HG03196 (cell line): Measurements from ENCODE around the gene EHD3.

ENCODE experiments used
- ATAC-seq: cut with Tn5 transposase; IDR thresholded peaks from one replicate; pipeline ENCODE4 v1.9.1; 2021; ENCODE audit not compliant: unreplicated experiment

The EHD3 gene

DNA sequence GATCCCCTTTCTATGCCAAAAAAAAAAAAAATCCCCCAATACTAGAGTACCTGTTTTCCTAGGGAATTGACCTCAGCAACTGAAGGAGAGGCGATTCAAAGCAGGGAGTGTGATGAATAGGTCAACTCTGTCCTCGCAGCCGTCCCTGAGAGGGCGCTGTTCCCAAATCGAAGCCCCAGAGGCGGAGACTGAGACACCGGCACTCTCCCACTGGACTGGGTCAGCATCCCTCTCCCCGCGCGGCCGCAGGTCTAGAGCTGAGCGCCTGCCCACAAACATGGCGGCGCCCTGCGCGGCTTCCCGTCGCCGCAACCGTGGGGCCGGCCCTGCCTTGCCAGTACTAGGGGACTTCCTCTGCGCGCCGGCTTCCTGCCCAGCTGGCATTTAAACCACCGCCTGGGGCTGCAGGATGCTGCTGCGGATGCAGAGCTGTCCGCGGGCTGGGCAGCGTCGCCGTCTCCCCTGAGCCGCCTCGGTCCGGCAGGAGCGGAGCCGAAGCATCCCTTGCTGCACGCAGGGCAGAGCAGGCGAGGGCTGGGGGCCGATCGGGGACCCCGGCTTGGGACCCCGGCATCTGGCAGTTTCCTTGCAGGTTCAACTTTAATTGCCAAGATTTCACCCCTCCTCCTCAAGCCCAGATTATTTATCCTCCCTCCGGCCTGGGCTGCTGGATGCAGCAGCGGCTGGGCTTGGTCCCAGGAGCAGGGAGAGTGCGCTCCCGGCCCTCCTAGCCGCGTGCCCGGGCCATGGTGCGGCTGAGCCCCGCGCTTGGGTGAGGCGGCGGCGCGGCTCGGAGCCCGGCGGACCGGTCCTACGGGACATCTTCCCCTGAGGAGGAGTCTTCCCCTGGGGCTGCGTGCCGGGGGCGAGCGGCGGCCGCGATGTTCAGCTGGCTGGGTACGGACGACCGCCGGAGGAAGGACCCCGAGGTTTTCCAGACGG lies at the start of gene EHD3:
TSS of gene EHD3 (plus strand) at position 412 of the 942 bp plus-strand sequence. CDS start at position 882, 470 bp downstream.
- ATAC-seq: peak; percentile 89

GRCh38 chr2:31187166-31187565 lies 46.8 kb upstream of the EHD3 start:
- ATAC-seq: no peak

DNA sequence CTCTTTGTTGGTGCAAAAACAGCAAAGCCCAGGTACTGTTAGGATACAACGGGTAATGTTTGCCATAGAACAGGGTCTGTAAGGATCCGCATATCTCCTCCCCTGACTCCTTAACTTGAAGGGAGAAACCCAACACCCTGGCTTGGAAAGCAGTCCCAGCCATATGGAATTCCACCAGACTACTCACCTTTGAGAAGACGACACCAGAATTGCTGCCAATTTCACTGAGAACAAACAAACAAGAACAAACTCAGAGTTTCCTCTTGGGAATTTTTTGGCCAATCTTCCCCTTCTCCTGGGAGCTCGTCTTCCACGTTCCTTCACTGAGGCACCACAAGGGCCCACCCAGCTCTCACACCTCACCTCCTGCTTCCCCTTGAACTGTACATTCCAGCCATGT lies 45.8 kb upstream of the EHD3 start:
- ATAC-seq: no peak

DNA sequence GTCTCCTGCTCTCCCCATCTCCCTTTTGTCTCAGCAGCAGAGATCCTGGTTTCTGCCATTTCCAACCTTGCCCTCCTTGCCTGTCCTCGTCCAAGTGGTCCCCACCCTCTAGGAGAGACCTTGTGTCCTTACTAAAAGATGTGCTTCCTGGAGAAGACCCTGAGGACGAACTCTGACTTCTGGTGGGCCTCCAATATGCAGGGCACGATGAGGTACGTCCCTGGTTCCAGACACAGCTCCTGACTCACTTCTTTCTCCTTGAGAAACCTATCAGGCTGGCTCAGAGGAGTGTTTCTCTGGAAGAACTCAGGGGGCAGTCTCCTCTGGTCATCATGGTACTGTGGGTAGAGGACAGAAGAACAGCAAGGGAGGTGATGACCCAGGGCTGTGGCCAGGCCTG lies 44.8 kb upstream of the EHD3 start:
- ATAC-seq: no peak

- no peak for ATAC-seq
These were observed 43.8 kb upstream of the EHD3 start for GRCh38 chr2:31190188-31190587.

DNA sequence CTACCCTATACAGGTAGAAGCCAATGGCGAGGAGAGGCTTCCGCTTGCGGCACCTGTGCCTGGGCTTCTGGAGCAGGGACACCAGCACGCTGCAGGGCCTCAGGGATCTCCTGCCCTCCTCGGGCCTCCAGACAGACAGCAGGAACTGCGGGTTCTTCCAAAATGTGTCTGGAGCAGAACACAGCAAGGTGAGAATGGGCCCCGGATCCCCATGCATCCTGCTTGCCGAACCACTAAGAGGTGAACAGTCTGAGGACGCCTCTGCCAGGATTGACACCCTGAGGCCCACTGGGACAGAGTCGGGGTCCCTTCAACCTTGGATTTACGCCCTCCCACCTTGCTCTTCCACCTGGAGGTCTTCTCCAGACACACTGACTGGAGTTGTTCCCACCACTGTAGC lies 42.0 kb upstream of the EHD3 start:
- no peak for ATAC-seq

- ATAC-seq: no peak
These were observed 41.6 kb upstream of the EHD3 start for GRCh38 chr2:31192396-31192795.

GRCh38 chr2:31192851-31193392 lies 41.0 kb upstream of the EHD3 start:
- ATAC-seq: no peak

DNA sequence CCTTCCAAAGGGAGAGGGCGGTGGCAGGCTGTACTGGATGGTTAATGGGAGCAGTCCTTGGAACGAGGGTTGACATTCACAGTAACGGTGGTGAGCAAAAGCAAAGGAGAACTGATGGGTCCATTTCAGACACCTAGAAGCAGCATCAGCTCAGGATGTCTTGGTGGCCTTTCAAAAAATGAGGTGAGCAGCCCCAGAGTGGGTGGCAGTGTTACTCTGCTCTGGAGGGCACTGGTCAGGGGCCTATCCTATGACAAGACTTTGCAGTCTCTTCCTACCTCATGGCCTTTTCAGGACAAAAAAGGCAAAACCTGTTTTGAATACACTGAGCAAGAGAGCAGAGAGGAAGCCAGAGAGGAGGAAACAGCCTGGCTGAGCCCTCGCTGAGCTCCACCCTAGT lies 40.1 kb upstream of the EHD3 start:
- no peak for ATAC-seq

- no peak for ATAC-seq
These were observed 37.3 kb upstream of the EHD3 start for GRCh38 chr2:31196622-31197021.

- ATAC-seq: no peak
These were observed 36.8 kb upstream of the EHD3 start for GRCh38 chr2:31197166-31197565.

GRCh38 chr2:31197669-31198068 lies 36.3 kb upstream of the EHD3 start:
- ATAC-seq: no peak

DNA sequence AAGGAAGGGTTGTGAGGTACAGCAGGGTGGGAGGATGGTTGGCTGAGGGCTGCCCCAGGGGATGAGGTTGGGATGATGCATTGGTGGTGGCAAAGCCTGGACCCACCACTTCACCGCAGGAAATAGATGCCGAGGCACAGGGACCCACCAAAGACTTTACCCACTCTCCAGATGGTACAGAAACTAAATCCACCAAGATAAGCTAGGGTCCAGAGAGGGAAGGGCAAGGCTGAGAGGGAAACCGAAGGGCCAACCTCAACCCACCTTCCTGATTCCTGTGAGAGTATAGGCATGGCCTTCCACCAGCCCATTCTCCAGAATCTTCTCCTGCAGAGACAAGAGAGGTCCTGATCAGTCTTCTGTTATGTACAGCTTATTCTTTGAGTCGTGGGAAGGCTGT lies 34.7 kb upstream of the EHD3 start:
- no peak for ATAC-seq

DNA sequence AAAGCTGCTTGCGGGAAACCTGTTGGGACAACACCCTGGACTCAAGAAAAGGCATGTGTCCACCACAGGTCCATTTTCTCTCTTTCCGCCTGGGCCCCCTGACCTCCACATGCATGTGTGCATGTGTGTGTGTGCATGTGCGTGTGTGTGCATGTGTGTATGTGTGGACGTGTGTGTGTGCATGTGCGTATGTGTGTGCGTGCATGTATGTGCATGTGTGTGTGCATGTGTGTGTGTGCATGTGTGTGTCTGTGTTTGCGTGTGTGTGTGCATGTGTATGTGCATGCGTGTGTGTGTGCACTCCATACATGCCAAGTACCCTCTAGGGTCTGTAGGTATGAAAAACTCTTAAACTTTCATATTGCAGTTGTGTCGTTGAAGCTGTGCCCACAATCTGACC lies 33.0 kb upstream of the EHD3 start:
- no peak for ATAC-seq

GRCh38 chr2:31202041-31202440 lies 31.9 kb upstream of the EHD3 start:
- ATAC-seq: no peak

GRCh38 chr2:31202833-31203232 lies 31.1 kb upstream of the EHD3 start:
- no peak for ATAC-seq

DNA sequence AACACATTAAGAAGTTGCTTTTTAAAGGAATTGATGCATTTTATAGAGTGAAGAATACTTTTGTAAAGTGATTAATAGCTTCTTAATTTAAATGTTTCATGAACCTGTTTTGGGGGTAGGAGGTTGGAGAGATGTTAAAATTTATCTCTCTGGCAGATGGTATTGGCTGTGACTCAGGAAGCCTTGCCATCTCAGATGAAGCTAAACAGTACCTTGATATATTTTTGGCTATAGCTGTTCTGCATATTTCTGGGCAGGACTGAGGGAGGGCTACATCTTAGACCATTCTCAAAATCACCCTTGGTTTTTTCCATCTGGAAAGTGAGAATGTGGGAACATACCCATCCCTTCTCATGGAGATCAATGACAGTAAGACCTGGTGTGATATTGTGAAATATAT lies 30.0 kb upstream of the EHD3 start:
- ATAC-seq: no peak

- no peak for ATAC-seq
These were observed 29.2 kb upstream of the EHD3 start for GRCh38 chr2:31204783-31205182.

DNA sequence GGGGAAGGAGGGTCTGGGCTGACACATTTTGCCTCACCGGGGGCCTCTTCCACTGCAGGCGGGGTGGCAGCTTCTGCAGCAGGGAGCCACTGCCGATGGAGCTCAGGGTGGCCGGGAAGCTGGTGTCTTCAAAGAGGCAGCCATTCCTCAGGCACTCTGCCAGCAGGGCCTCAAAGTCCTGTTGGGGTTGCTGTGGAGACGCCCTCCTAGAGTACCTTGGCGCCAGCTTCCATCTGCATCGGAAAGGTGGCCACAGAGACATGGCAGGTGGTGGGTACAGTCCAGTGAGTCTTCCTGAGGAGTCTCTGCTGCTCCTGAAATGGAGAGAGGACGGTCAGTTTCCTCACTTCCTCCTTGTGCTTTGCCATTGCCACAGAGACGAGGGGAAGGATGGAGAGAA lies 28.8 kb upstream of the EHD3 start:
- ATAC-seq: no peak

DNA sequence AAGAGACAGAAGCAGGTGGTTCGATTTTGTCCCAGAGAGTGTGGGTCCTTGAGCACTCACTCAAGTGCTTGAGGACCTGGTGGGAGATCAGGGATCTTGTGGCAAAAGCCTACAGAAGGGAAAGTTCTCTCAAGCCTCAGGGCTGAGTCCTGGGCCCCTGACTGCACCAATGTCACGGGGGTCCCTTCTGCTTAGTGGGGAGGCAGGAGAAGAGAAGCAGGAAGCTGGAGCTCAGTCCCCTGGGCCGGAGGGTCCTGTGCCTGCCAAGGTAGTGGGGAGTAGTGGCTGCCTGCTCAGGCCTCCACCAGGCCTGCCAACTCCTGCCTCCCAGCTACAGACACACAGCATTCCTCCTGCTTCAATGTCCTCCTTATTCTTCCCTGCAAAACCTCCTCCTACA lies 28.3 kb upstream of the EHD3 start:
- ATAC-seq: no peak

DNA sequence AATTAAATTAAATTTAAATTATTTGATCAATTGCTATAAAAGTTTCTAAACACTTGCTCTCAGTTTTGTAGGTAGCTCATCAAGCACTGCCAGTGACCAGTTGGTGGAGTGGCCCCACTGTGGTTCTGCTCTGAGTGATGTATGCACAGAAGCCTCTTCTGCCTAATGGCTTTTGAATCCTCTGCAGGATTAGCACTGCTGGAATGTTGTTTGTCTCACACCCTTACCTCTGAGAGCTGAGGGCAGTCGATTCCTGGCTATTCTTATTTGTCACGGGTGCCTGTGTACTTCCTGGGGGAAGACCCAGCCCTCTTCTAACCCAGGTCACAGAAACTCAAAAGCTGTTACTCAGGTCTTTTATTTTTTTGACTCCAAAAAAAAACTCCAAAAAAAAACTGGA lies 26.2 kb upstream of the EHD3 start:
- ATAC-seq: no peak

DNA sequence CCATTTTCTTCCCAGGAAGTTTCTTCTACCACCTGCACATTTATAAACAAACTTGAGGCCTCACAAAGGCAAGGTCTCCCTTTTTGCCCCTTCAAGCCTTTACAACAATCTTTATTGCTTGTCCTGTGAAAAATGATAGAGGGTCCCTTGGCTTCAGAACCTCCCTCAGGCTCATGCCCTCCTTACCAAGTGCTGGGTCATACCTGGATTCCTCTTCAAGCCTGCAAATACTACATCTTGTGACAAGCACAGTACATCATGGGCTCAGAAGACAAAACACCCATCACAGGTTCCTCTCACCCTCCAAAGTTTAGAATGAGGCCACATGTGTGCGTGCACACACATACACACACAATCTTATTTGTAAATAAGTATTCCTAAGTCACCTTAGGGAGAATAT lies 25.7 kb upstream of the EHD3 start:
- ATAC-seq: no peak
